ENCODE data around the gene B3GLCT. TPM values are rescaled to one million over a fixed set of nuclear protein-coding genes. Genes with fewer than 3 reads are reported as not detected.
"Not testable (repeated sequence)": the region's sequence is repeated elsewhere in the genome, so short reads cannot be mapped to it uniquely, and the experiment has no call there.

B3GLCT gene
- total and polyA plus RNA-seq, 4 donors = 1.5 to 3.6 (median 2.2) TPM

GRCh38 chr13:31214435-31214834 is 14.7 kb downstream of the B3GLCT start:
- H3K9me3 ChIP-seq (ENCODE audit: control insufficient read depth in 4 of 4, low read length in 3 of 4) = no peaks in the 10 kb centered on the region

GRCh38 chr13:31216916-31217315 is 17.1 kb downstream of the B3GLCT start:
- H3K27ac ChIP-seq (ENCODE audit: low read depth in 1 of 2, low read length in 2 of 2); DNase-seq (ENCODE audit: low spot score); H3K9ac ChIP-seq (ENCODE audit: low read depth in 1 of 2, low read length in 2 of 2); H3K27me3 ChIP-seq (ENCODE audit: control insufficient read depth in 4 of 4, insufficient read depth in 4 of 4, low read length in 3 of 4); H3K36me3 ChIP-seq (ENCODE audit: control insufficient read depth in 4 of 4, insufficient read depth in 3 of 4, low read depth in 1 of 4, low read length in 3 of 4); H3K4me3 ChIP-seq (ENCODE audit: low read depth in 1 of 3, low read length in 3 of 3); H3K4me1 ChIP-seq (ENCODE audit: control insufficient read depth in 4 of 4, insufficient read depth in 4 of 4, low read length in 3 of 4); H3K9me3 ChIP-seq (ENCODE audit: control insufficient read depth in 4 of 4, low read length in 3 of 4): not testable (repeated sequence)
- 96% methylated on average over 2 of the region's 2 CpGs for WGBS

More at GRCh38 chr13:31214435-31214834, 14.7 kb downstream of the B3GLCT start:
- no peak overlapping the region for H3K9ac ChIP-seq (ENCODE audit: low read depth in 1 of 2, low read length in 2 of 2)
- no peak overlapping the region for H3K27ac ChIP-seq (ENCODE audit: low read depth in 1 of 2, low read length in 2 of 2)
- H3K36me3 ChIP-seq (ENCODE audit: control insufficient read depth in 4 of 4, insufficient read depth in 3 of 4, low read depth in 1 of 4, low read length in 3 of 4) = no peaks in the 10 kb centered on the region
- H3K4me3 ChIP-seq (ENCODE audit: low read depth in 1 of 3, low read length in 3 of 3) = no peak overlapping the region
- no peak for TF ChIP-seq FOXA1 (IDR thresholded peaks at IDR 0.05)
- TF ChIP-seq FOXA2 (IDR thresholded peaks at IDR 0.05) = no peak
- no peak for TF ChIP-seq TAF1 (conservative IDR thresholded peaks at IDR 0.05)
- no peaks in the 10 kb centered on the region for H3K27me3 ChIP-seq (ENCODE audit: control insufficient read depth in 4 of 4, insufficient read depth in 4 of 4, low read length in 3 of 4)
- WGBS = 90% methylated on average over 1 of the region's 1 CpG
- peaks cover 0 to 2% (median 0%) of the 10 kb centered on the region in 4 donors for H3K4me1 ChIP-seq (ENCODE audit: control insufficient read depth in 4 of 4, insufficient read depth in 4 of 4, low read length in 3 of 4)
- DNase-seq (ENCODE audit: low spot score) = no peak

- WGBS = 96% methylated on average over 4 of the region's 4 CpGs
- Histone ChIP-seq H3K9me3 (ENCODE audit: control insufficient read depth in 4 of 4, low read length in 3 of 4) (no peaks in the 10 kb centered on the region), H3K4me1 (ENCODE audit: control insufficient read depth in 4 of 4, insufficient read depth in 4 of 4, low read length in 3 of 4) (no peaks in the 10 kb centered on the region), H3K36me3 (ENCODE audit: control insufficient read depth in 4 of 4, insufficient read depth in 3 of 4, low read depth in 1 of 4, low read length in 3 of 4) (no peaks in the 10 kb centered on the region), H3K27me3 (ENCODE audit: control insufficient read depth in 4 of 4, insufficient read depth in 4 of 4, low read length in 3 of 4) (no peaks in the 10 kb centered on the region), H3K9ac (ENCODE audit: low read depth in 1 of 2, low read length in 2 of 2) (no peak overlapping the region), H3K4me3 (ENCODE audit: low read depth in 1 of 3, low read length in 3 of 3) (no peak overlapping the region), H3K27ac (ENCODE audit: low read depth in 1 of 2, low read length in 2 of 2) (no peak overlapping the region)
- no peak for DNase-seq (ENCODE audit: low spot score)
- TF ChIP-seq RXRA (IDR thresholded peaks at IDR 0.05) (no peak), HNF4A (conservative IDR thresholded peaks at IDR 0.05) (no peak), MAX (IDR thresholded peaks at IDR 0.05) (no peak)
Observed at GRCh38 chr13:31219909-31220598, 20.3 kb downstream of the B3GLCT start.

GRCh38 chr13:31221057-31221456 is 21.3 kb downstream of the B3GLCT start:
- Histone ChIP-seq H3K9me3 (ENCODE audit: control insufficient read depth in 4 of 4, low read length in 3 of 4) (no peaks in the 10 kb centered on the region), H3K27me3 (ENCODE audit: control insufficient read depth in 4 of 4, insufficient read depth in 4 of 4, low read length in 3 of 4) (no peaks in the 10 kb centered on the region), H3K27ac (ENCODE audit: low read depth in 1 of 2, low read length in 2 of 2) (no peak overlapping the region), H3K4me1 (ENCODE audit: control insufficient read depth in 4 of 4, insufficient read depth in 4 of 4, low read length in 3 of 4) (no peaks in the 10 kb centered on the region), H3K9ac (ENCODE audit: low read depth in 1 of 2, low read length in 2 of 2) (no peak overlapping the region), H3K36me3 (ENCODE audit: control insufficient read depth in 4 of 4, insufficient read depth in 3 of 4, low read depth in 1 of 4, low read length in 3 of 4) (no peaks in the 10 kb centered on the region), H3K4me3 (ENCODE audit: low read depth in 1 of 3, low read length in 3 of 3) (no peak overlapping the region)
- DNase-seq (ENCODE audit: low spot score) = no peak
- TF ChIP-seq MAX (IDR thresholded peaks at IDR 0.05) (no peak), FOXA1 (IDR thresholded peaks at IDR 0.05) (no peak), FOXA2 (IDR thresholded peaks at IDR 0.05) (no peak), ZBTB33 (IDR thresholded peaks at IDR 0.05) (no peak), HNF4G (IDR thresholded peaks at IDR 0.05) (no peak), SP1 (IDR thresholded peaks at IDR 0.05) (no peak), RAD21 (IDR thresholded peaks at IDR 0.05) (no peak), GABPA (IDR thresholded peaks at IDR 0.05 in 1 of 2, conservative IDR thresholded peaks at IDR 0.05 in 1 of 2) (no peak), RXRA (IDR thresholded peaks at IDR 0.05) (no peak), TAF1 (conservative IDR thresholded peaks at IDR 0.05) (no peak)
- 98% methylated on average over 3 of the region's 3 CpGs for WGBS

Measured in liver (tissue), 9 donors.